Measurements from ENCODE around the gene NOPCHAP1. TPM values are rescaled to one million over a fixed set of nuclear protein-coding genes. Genes with fewer than 3 reads are reported as not detected.

Gene NOPCHAP1
- total RNA-seq, 4 donors from 2014 or later: 3.9 to 6.0 (median 5.3) TPM

- TF ChIP-seq CTCF (IDR thresholded peaks at IDR 0.05; ENCODE audit: low read depth): no peak
These were observed 33.3 kb upstream of the NOPCHAP1 start for GRCh38 chr12:104952816-104953215.

- no peak for TF ChIP-seq CTCF (IDR thresholded peaks at IDR 0.05; ENCODE audit: low read depth)
These were observed 32.8 kb upstream of the NOPCHAP1 start for GRCh38 chr12:104953323-104953722.

GRCh38 chr12:104955703-104956102, 30.4 kb upstream of the NOPCHAP1 start:
- TF ChIP-seq CTCF (IDR thresholded peaks at IDR 0.05; ENCODE audit: low read depth): no peak

- TF ChIP-seq CTCF (IDR thresholded peaks at IDR 0.05; ENCODE audit: low read depth): no peak
These were observed 29.0 kb upstream of the NOPCHAP1 start for GRCh38 chr12:104956870-104957718.

- TF ChIP-seq CTCF (IDR thresholded peaks at IDR 0.05; ENCODE audit: low read depth): no peak
These were observed 28.5 kb upstream of the NOPCHAP1 start for GRCh38 chr12:104957719-104958000.

- TF ChIP-seq CTCF (IDR thresholded peaks at IDR 0.05; ENCODE audit: low read depth): no peak
These were observed 27.9 kb upstream of the NOPCHAP1 start, which contains the start of gene SLC41A2 for GRCh38 chr12:104958001-104958804. TSS of gene SLC41A2 (minus strand) at chr12:104958290. CDS start at chr12:104928527, 29,763 bp downstream.

GRCh38 chr12:104958805-104959334, 27.2 kb upstream of the NOPCHAP1 start:
- TF ChIP-seq CTCF (IDR thresholded peaks at IDR 0.05; ENCODE audit: low read depth): no peak

All from subcutaneous adipose tissue (tissue), 4 donors.